NCI-H526 treated with DMSO at 0.1 percent for 48 hours (cell line): ENCODE measurements around the gene DRAP1.

Experiments
- DNase-seq: peaks from one replicate; lab custom pipeline; 2025; lab: John Stamatoyannopoulos, UW

Gene DRAP1

DNA sequence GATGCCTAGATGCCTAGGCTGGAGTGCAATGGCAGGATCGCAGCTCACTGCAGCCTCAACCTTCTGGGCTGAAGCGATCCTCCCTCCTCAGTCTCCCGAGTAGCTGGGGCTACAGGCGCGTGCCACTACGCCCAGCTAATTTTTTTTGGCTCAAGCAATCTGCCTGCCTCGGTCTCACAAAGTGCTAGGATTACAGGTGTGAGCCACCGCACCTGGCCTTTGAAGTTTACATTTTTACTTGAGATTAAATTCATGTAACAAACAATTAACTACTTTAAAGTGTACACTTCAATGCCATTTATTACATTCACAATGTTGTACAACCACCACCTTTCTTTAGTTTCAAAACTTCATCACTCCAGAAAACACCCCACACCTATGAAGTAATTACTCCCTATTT is 15.5 kb upstream of the DRAP1 start:
- DNase-seq = no peak

DNA sequence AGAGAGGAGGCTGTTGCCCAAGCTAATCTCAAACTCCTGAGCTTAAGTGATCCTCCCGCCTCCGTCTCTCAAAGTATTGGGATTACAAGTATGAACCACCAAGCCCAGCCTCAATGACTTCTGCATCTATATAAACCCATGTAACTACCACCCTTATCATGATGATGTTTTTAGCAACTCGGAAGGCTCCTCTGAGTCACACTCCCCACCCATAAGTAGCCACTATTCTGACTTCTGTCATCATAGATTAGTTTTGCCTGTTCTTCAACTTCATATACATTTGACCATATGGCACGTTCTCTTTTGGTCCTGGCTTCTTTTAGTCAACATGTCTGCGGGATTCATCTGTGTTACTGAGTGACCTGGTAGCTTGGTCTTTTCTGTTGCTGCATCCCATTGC is 12.6 kb upstream of the DRAP1 start:
- DNase-seq = no peak

- no peak for DNase-seq
These were observed 11.3 kb upstream of the DRAP1 start for GRCh38 chr11:65907878-65908277.

- DNase-seq = no peak
These were observed 7.3 kb upstream of the DRAP1 start for GRCh38 chr11:65911682-65912568.

- no peak for DNase-seq
These were observed 6.4 kb upstream of the DRAP1 start for GRCh38 chr11:65912845-65913244.

DNA sequence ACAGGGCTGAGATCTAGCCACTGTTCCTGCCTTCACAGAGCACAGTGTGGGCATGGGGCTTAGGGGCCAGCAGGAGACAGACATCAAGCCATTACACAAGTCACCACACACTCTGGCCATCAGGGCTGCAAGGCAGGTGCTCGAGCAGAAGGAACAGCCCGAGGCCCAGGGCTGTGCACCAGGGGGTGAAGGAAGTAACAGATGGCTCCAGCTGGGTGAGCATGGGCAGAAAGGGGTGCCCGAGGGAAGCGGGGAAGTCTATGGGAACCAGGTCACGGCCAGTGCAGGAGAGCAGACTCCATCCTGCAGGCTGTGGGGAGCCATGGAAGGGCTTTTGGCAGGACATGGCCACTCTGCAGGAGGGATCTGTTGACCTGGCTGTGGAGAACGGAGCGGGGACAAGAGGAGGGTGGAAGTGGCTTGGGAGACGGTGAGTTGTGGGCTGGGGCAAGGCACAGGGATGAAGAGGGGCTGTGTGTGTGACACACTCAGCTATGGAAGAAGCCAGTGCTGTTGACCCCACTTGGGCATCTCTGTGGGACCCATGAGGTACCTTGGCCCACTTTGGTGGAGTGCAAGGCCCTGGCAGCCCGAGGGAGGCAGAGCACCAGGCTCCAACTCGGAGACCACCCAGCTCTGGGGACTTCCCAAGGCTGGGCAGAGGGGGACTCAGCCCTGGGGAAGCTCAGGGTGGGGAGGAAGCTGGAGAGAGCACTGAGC is 4.0 kb upstream of the DRAP1 start:
- DNase-seq = no peak

DNA sequence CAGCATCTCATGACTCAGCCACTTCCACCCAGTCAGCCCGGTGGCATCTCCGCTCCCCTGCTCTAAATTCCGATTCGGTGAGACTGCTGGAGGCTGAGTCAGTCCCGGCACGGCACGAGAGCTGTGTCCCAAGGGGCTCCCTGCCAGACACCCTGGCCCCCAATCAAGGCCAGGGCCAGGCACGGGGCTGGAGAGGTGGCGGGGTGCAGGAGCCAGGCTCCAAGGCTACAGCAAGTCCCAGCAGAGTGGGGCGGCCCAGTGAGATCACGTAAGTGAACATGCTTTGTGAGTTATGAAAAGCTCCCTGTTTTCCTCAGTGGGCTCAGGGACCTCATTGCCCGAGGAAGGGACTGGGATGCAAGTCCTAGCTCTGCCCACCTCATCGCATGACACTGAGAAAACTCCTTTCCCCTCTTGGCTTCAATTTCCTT is 3.4 kb upstream of the DRAP1 start:
- DNase-seq = no peak

GRCh38 chr11:65916391-65916790 is 2.8 kb upstream of the DRAP1 start:
- no peak for DNase-seq

DNA sequence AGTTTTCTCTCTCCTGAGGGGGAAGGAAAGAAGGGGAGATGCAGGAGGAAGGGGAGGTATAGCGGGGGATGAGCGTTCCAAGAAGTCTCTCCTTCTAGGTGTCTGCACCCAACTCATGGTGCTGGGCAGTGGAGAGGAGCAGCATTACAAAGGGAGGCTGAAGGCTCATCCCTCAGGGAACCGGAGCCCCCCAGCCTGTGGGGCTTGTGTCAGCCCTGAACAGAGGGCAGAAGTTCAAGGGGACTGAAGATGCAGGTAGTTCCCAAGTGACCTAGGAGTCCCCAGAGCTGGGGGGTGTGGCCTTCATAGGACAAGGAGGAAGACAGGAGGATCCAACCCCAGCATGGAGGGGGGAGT is 2.2 kb upstream of the DRAP1 start:
- DNase-seq = no peak

DNA sequence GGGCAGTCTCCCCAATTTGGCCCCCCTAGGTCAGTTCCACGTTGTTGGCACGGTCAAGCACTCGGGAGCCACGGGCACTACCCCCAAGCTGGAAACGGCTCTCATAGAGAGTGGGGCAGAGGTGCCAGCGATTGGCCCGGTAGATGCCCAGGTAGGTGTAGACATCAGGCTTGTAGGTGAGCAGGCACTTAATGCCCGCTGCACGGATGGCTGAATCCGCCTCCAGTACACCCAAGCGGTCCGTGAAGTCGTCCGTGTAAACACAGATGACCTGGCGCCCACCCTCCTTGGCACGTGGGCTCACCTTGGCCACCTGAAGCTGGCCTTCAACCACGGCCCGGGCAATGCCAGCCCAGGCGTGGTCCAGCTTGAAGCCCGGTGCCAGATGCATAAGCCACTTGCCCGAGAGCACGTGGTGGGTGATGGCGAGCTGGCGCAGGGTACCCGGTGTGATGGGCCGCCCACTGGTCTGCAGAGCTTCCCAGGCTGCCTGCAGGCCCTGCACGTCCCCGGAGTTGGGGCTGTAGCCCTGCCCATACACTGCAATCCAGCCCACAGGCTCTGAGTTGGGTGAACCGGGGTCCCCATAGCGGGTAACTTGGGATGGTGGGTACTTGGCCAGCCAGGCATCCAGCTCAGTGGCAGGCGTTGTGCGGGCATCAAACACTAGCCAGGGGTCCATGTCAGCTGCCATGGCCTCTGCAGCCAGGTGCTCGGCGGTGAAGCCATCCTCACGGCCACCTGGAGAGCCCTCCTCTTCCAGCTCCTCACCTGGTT is 1.6 kb upstream of the DRAP1 start:
- no peak for DNase-seq

DNA sequence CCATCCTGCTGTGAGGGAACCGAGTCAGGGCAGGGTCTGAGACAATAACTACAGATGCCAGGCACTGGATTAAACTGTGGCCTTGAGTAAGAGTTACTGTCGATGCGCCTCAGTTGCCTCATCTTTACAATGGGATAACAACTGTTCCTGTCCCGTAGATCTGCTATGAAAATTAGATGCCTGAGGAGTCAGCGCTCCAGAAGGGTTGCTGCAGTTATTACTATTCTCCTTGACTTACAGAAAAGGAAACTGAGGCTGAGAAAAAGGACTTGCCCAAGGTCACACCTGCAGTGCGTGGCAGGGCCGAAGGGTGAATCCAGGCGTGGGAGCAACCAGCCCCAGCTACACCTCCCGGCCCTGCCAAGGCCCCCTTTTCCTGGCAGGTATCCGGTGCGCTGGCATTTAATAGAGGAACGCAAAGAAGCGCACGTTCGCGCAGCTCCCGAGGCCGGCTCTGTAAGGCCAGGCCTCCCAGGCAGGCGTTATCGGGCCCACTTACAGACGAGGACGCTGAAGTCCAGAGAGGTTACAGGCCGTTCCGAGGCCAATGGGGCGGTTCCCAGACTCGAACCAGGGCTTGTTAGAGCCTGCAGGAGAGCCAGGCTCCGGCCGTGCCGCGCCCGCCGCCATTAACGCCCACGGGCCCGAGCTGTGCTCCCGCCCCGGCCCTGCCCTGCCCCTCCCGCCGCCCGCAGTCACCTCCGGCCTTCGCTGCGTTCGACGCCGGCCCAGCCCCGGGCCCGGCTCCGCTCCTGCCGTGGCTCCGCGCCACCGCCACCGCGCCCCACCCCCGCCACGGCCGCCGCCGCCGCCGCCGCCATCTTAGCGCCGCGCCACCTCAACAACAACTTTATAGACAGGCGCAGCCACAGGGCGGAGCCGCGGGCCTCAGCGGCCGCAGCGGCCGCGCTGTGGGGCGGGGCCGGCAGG is 750 bp upstream of the DRAP1 start, which contains the start of gene C11orf68:
TSS of gene C11orf68 (minus strand) at position 852 of the 930 bp plus-strand sequence. CDS start at position 821, 31 bp downstream.
- DNase-seq = no peak

GRCh38 chr11:65919573-65920371 is 546 bp downstream of the DRAP1 start:
- no peak for DNase-seq

- DNase-seq = no peak
These were observed 1.2 kb downstream of the DRAP1 start for GRCh38 chr11:65920372-65920802.

DNA sequence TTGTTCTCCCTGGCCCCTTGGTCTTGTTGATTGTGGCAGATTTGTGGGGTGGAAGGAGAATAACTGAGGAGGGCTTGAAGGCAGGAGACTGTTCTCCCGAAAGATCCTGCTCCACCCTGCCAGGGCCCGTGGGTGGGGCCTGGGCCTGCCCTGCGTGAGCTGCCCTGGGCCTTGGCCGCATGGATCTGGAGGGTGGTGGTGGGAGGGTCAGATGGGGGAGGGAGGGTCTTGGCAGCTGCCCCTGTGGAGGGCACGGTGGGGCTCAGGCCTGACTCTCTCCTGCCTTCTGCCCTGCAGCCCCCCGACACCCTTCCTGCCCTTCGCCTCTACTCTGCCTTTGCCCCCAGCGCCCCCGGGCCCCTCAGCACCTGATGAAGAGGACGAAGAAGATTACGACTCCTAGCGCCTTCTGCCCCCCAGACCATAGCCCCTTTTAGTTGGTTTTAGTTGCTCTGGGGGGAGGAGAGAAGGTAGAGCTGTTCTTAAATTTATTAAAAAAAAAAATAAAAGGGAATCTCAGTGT is 1.9 kb downstream of the DRAP1 start:
- DNase-seq = no peak

DNA sequence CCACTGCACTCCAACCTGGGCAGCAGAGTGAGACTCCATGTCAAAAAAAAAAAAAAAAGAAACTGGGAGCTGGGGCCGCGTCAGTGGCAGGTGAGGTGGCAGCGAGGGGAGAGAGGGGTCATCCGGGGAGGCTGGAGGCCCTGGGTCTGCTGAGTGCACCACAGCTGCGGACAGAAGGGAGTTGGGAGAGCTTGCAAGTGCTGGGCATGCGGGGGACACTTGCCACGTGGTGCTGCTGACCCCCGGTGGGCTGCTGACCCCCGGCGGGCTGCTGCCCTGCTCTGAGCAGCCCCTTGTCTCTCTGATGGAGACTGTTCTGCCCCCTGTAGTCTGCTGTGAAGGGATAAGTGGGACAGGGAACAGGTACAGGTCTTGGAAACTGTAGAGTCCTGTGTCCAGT is 2.6 kb downstream of the DRAP1 start:
- no peak for DNase-seq

- no peak for DNase-seq
These were observed 3.3 kb downstream of the DRAP1 start for GRCh38 chr11:65922565-65922964.

- no peak for DNase-seq
These were observed 6.2 kb downstream of the DRAP1 start for GRCh38 chr11:65925397-65925796.

DNA sequence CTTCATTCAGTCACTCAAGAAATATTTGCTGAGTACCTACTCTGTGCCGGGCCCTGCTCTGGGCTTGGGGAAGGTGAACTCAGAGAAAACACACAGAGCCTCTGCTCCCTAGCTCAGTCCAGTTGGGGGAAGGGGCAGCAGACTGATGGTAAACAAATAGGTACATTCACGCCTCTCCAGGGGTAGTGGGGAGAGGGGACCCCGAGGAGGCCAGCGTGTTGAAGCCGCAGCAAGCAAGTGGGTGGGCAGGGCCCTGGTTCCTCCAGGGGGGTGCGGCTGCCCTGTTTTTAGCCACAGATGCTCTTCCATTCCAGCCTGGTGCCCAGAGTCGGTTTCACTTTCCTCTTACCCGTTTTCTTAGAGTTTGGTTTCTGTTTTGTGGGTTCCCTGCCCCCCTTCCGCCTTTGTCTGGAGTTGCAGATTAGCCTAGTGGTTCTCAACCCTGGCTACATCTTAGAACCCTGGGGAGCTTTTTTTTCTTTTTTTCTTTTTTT is 8.7 kb downstream of the DRAP1 start:
- DNase-seq = no peak

DNA sequence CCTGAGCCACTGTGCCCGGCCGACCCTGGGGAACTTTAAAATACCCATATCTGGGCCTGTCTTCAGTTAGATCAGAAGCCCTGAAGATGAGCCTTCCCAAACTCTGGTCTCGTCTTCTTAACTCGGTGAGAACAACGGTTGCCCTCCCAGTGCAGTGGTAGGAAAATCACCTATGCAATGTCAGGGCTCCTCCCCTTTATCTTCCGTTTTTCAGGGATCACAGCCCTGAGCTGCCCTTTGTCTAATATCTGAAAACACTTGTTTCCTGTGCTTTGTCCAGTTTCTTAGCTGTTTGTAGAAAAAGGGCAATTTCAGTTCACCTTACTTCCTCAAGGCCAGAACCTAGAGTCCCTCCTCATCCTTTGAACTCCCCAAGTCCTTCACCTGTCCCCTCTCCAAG is 9.4 kb downstream of the DRAP1 start:
- DNase-seq = no peak
